ENCODE results near the gene AKAP9. TPM values are rescaled to one million over a fixed set of nuclear protein-coding genes. Genes with fewer than 3 reads are reported as not detected.

Gene AKAP9
- total and polyA plus RNA-seq, 4 donors = 11.4 to 203 (median 40.0) TPM

DNA sequence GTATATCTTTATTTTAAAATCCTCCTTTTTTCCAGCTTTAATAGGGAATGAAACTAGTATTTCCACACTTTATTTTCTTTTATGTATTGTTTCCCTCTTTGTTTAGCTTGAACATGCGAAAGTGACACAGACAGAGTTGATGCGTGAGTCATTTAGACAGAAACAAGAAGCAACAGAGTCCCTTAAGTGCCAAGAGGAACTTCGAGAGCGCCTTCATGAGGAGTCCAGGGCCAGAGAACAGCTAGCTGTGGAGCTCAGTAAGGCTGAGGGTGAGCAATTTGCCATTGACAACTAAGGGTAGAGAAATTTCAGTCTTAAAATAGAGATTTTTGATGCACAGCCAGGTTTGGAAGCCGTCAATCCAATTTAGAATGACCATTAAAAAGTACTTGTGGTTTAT lies 120.5 kb downstream of the AKAP9 start:
- H3K27me3 ChIP-seq (ENCODE audit: control insufficient read depth in 3 of 3, insufficient read depth in 3 of 3, low read length in 2 of 3) = no peaks in the 10 kb centered on the region
- TF ChIP-seq, protein P1, sequence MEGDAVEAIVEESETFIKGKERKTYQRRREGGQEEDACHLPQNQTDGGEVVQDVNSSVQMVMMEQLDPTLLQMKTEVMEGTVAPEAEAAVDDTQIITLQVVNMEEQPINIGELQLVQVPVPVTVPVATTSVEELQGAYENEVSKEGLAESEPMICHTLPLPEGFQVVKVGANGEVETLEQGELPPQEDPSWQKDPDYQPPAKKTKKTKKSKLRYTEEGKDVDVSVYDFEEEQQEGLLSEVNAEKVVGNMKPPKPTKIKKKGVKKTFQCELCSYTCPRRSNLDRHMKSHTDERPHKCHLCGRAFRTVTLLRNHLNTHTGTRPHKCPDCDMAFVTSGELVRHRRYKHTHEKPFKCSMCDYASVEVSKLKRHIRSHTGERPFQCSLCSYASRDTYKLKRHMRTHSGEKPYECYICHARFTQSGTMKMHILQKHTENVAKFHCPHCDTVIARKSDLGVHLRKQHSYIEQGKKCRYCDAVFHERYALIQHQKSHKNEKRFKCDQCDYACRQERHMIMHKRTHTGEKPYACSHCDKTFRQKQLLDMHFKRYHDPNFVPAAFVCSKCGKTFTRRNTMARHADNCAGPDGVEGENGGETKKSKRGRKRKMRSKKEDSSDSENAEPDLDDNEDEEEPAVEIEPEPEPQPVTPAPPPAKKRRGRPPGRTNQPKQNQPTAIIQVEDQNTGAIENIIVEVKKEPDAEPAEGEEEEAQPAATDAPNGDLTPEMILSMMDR (IDR thresholded peaks at IDR 0.05; ENCODE audit: control extremely low read depth, extremely low read depth) = no peak
- H3K36me3 ChIP-seq (ENCODE audit: control insufficient read depth in 4 of 4, insufficient read depth in 4 of 4, low read length in 4 of 4) = peaks cover 0 to 5% (median 2%) of the 10 kb centered on the region in 4 donors
- H3K9me3 ChIP-seq (ENCODE audit: control insufficient read depth in 4 of 4, insufficient read depth in 3 of 4, low read length in 3 of 4) = no peaks in the 10 kb centered on the region
- DNase-seq (no peak), ATAC-seq (ENCODE audit: insufficient read depth, low FRiP score) (no peak)
- 86 to 90% methylated on average over 5 of the region's 5 CpGs for WGBS, 2 donors
- no peak overlapping the region for H3K4me3 ChIP-seq
- H3K4me1 ChIP-seq (ENCODE audit: control insufficient read depth in 5 of 5, insufficient read depth in 5 of 5, low read length in 5 of 5) = peaks cover 0 to 3% (median 0%) of the 10 kb centered on the region in 5 donors
- H3K9ac ChIP-seq (ENCODE audit: insufficient read depth in 1 of 2, low read length in 2 of 2) = no peak overlapping the region
- H3K27ac ChIP-seq (ENCODE audit: low read depth in 1 of 2, low read length in 1 of 2) = no peak overlapping the region

DNA sequence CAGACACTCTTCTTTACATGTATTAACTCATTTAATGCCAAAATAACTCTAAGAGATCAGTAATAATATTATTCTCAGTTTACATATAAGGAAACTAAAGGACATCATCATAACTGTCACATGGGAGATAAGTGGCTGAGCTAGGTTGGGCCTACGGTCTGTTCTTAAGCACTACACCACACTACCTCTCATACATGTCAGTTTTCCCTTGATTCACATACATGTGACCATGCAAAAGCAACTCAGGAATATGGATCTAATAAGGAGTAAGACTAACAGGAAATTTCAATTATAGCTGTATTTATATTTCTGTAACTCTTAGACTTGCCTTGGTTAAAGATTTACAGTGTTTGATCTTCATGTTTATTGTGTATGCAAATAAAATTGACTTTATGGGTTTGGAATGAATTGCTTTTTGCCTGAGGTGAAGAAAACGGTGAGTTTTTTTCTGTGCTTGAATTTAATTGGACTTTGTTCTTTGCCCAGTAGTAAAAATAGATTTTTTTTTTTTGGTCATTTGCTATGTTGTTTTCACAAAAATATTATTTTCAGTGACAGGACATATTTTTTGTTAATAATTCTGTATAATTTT lies 123.9 kb downstream of the AKAP9 start:
- TF ChIP-seq, protein P1 (IDR thresholded peaks at IDR 0.05; ENCODE audit: control extremely low read depth, extremely low read depth) = no peak
- Histone ChIP-seq H3K27me3 (ENCODE audit: control insufficient read depth in 3 of 3, insufficient read depth in 3 of 3, low read length in 2 of 3) (no peaks in the 10 kb centered on the region), H3K9ac (ENCODE audit: insufficient read depth in 1 of 2, low read length in 2 of 2) (no peak overlapping the region), H3K9me3 (ENCODE audit: control insufficient read depth in 4 of 4, insufficient read depth in 3 of 4, low read length in 3 of 4) (no peaks in the 10 kb centered on the region), H3K4me1 (ENCODE audit: control insufficient read depth in 5 of 5, insufficient read depth in 5 of 5, low read length in 5 of 5) (no peaks in the 10 kb centered on the region), H3K36me3 (ENCODE audit: control insufficient read depth in 4 of 4, insufficient read depth in 4 of 4, low read length in 4 of 4) (peaks cover 4 to 23% (median 10%) of the 10 kb centered on the region in 4 donors), H3K4me3 (no peak overlapping the region), H3K27ac (ENCODE audit: low read depth in 1 of 2, low read length in 1 of 2) (no peak overlapping the region)
- DNase-seq (no peak), ATAC-seq (ENCODE audit: insufficient read depth, low FRiP score) (no peak)
- WGBS, 2 donors = 80 to 86% methylated on average over 2 of the region's 2 CpGs

DNA sequence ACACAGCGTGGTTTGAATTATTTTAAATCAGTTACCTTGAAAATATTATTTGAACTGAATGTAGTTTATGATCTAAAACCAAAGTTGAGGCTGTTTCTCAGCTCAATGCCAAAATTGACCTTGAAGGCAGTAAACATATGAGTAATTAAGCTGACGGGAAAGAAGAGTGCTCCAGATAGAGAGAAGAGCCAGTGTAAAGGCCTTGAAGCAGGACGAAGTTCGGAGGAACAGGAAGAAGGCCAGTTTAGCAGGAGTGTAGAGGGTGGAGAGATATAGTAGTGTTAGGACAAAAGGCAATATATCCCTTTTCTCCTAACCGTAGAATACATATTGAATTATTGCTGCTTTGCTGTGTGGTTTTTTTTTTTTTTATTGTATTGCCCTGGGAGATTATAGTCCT lies 130.4 kb downstream of the AKAP9 start:
- DNase-seq (no peak), ATAC-seq (ENCODE audit: insufficient read depth, low FRiP score) (no peak)
- TF ChIP-seq, protein P1 (IDR thresholded peaks at IDR 0.05; ENCODE audit: control extremely low read depth, extremely low read depth) = no peak
- Histone ChIP-seq H3K4me1 (ENCODE audit: control insufficient read depth in 5 of 5, insufficient read depth in 5 of 5, low read length in 5 of 5) (no peaks in the 10 kb centered on the region), H3K9ac (ENCODE audit: insufficient read depth in 1 of 2, low read length in 2 of 2) (no peak overlapping the region), H3K9me3 (ENCODE audit: control insufficient read depth in 4 of 4, insufficient read depth in 3 of 4, low read length in 3 of 4) (no peaks in the 10 kb centered on the region), H3K36me3 (ENCODE audit: control insufficient read depth in 4 of 4, insufficient read depth in 4 of 4, low read length in 4 of 4) (peaks cover 6 to 35% (median 10%) of the 10 kb centered on the region in 4 donors), H3K27ac (ENCODE audit: low read depth in 1 of 2, low read length in 1 of 2) (no peak overlapping the region), H3K27me3 (ENCODE audit: control insufficient read depth in 3 of 3, insufficient read depth in 3 of 3, low read length in 2 of 3) (no peaks in the 10 kb centered on the region), H3K4me3 (no peak overlapping the region)
- WGBS, 2 donors = 77 to 83% methylated on average over 5 of the region's 5 CpGs

DNA sequence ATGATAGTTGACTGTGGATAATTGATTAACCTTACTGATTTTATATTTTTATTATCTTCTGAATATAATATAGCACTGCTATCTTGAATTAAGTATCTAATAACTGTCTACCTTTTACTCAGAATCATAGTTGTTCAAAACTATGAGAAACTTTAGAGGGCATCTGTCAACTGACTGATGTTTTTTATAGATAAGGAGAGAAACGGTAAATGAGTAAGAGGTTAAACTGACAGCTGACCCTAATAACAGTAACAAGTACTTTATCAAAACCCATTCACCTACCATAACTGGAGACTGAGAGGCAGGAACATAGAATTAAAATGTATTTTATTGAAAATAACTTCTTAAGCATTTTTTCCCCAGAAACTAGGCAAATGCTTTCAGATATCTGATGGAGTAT lies 131.5 kb downstream of the AKAP9 start:
- Histone ChIP-seq H3K36me3 (ENCODE audit: control insufficient read depth in 4 of 4, insufficient read depth in 4 of 4, low read length in 4 of 4) (peaks cover 4 to 31% (median 11%) of the 10 kb centered on the region in 4 donors), H3K27me3 (ENCODE audit: control insufficient read depth in 3 of 3, insufficient read depth in 3 of 3, low read length in 2 of 3) (no peaks in the 10 kb centered on the region), H3K27ac (ENCODE audit: low read depth in 1 of 2, low read length in 1 of 2) (no peak overlapping the region), H3K4me1 (ENCODE audit: control insufficient read depth in 5 of 5, insufficient read depth in 5 of 5, low read length in 5 of 5) (no peaks in the 10 kb centered on the region), H3K4me3 (no peak overlapping the region), H3K9ac (ENCODE audit: insufficient read depth in 1 of 2, low read length in 2 of 2) (no peak overlapping the region), H3K9me3 (ENCODE audit: control insufficient read depth in 4 of 4, insufficient read depth in 3 of 4, low read length in 3 of 4) (no peaks in the 10 kb centered on the region)
- DNase-seq = no peak
- ATAC-seq (ENCODE audit: insufficient read depth, low FRiP score) = no peak
- 82 to 94% methylated on average over 1 of the region's 1 CpG for WGBS, 2 donors
- TF ChIP-seq, protein P1 (IDR thresholded peaks at IDR 0.05; ENCODE audit: control extremely low read depth, extremely low read depth) = no peak
